Mesothelial cell of epicardium (in vitro differentiated cells): ENCODE measurements around the gene GON7. TPM values are rescaled to one million over a fixed set of nuclear protein-coding genes. Genes with fewer than 3 reads are reported as not detected.

ENCODE experiments used
- DNase-seq, 2 experiments: peaks; one replicate each; pipeline ENCODE4 v3.0.0; 2021; ENCODE audit warnings: low spot score in 2 of 2; ENCODE audit not compliant: unreplicated experiment in 2 of 2
- H3K27ac Mint-ChIP-seq: 2 replicates; pipeline ENCODE4 v1.8.0; 2021; ENCODE audit warnings: mixed read lengths
- H3K27me3 Mint-ChIP-seq: 2 replicates; pipeline ENCODE4 v1.8.0; 2021; ENCODE audit warnings: low read depth, mixed read lengths
- H3K36me3 Mint-ChIP-seq: 2 replicates; pipeline ENCODE4 v1.8.0; 2021; ENCODE audit warnings: mixed read lengths
- H3K4me1 Mint-ChIP-seq: 2 replicates; pipeline ENCODE4 v1.8.0; 2021; ENCODE audit warnings: mixed read lengths
- H3K4me3 Mint-ChIP-seq: 2 replicates; pipeline ENCODE4 v1.8.0; 2021; ENCODE audit warnings: mild to moderate bottlenecking, moderate library complexity, mixed read lengths
- H3K9me3 Mint-ChIP-seq: 2 replicates; pipeline ENCODE4 v1.8.0; 2021; ENCODE audit warnings: mixed read lengths
- total RNA-seq: library from RNA; stranded (reverse); gene quantifications from 3 replicates; pipeline ENCODE4 v1.2.1, GENCODE V29; 2021
- TF ChIP-seq, protein P1 (sequence below): fragments of 200-600 bp; sonication (generic); IDR thresholded peaks from one replicate; pipeline ENCODE4 v1.5.0; 2021; ENCODE audit warnings: antibody characterized with exemption; ENCODE audit not compliant: unreplicated experiment

GON7 gene
- total RNA-seq, 1 donor from 2014 or later: 5.6 TPM

DNA sequence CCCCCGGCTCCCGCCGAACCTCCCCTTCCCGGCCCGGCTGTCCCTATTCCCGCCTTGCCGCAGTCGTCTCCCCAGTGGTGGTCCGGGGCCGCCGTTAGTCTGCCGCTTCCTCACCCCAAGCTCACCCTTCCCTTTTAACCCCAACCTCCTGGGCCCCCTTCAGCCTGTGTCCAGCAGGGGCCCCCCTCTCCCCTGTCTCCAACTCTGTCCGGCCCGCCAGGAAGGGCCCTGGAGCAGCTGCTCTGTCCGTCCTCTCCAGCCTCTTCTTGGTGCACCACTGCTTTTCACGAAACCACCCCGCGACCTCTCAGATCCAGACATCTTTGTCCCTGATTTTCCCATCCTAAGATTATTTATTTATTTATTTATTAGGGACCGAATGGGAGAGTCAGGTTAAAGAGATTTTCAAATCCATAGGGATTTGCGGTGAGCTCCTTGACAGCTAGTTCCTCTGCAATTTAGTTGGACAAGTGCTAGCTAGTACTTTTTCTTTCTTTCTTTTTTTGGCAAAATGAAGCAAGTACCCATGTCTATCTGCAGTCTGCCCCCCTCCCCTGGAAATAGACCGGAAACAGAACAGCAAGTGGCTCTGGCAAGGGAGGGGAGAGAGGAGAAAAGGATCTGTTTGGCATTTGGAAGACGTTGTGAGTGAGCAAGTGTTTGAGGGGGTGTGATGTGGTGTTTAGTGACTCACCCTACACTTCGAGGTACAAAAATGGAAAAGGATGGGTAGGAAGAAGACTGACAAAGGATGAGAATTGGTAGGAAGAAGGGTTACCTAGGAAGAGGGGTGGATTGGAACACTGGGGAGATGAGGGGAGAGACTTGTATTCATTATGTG is 823 bp upstream of the GON7 start:
- peak overlapping the region; percentile 98 for H3K4me3 Mint-ChIP-seq
- DNase-seq: no peak
- peaks cover 20% of the 10 kb centered on the region for H3K4me1 Mint-ChIP-seq
- peaks cover 6% of the 10 kb centered on the region for H3K36me3 Mint-ChIP-seq
- H3K27me3 Mint-ChIP-seq: no peaks in the 10 kb centered on the region
- no peaks in the 10 kb centered on the region for H3K9me3 Mint-ChIP-seq
- TF ChIP-seq, protein P1, sequence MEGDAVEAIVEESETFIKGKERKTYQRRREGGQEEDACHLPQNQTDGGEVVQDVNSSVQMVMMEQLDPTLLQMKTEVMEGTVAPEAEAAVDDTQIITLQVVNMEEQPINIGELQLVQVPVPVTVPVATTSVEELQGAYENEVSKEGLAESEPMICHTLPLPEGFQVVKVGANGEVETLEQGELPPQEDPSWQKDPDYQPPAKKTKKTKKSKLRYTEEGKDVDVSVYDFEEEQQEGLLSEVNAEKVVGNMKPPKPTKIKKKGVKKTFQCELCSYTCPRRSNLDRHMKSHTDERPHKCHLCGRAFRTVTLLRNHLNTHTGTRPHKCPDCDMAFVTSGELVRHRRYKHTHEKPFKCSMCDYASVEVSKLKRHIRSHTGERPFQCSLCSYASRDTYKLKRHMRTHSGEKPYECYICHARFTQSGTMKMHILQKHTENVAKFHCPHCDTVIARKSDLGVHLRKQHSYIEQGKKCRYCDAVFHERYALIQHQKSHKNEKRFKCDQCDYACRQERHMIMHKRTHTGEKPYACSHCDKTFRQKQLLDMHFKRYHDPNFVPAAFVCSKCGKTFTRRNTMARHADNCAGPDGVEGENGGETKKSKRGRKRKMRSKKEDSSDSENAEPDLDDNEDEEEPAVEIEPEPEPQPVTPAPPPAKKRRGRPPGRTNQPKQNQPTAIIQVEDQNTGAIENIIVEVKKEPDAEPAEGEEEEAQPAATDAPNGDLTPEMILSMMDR: no peak
- peak overlapping the region; percentile 63 for H3K27ac Mint-ChIP-seq

DNA sequence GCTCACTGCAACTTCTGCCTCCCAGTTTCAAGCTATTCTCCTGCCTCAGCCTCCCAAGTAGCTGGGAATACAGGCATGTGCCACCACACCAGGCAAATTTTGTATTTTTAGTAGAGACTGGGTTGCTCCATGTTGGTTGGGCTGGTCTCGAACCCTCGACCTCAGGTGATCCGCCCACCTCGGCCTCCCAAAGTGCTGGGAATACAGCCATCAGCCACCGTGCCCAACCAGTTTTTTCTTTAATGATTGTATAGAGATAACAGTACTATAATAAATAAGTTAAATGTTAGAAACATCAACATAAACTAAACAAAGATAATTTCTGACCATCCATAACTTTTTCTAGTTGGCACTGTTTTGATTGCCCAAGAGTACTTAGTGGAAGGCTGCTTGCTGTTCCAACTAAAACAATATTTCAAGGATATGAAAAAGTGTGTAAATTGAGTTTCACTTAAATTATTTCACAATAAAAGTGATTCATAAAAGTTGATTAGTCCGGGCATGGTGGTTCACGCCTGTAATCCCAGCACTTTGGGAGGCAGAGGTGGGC is 5.6 kb downstream of the GON7 start:
- Mint-ChIP-seq H3K27ac (no peak overlapping the region), H3K4me3 (no peak overlapping the region), H3K27me3 (no peaks in the 10 kb centered on the region), H3K36me3 (no peaks in the 10 kb centered on the region), H3K4me1 (peaks cover 10% of the 10 kb centered on the region), H3K9me3 (no peaks in the 10 kb centered on the region)
- TF ChIP-seq, protein P1: no peak
- DNase-seq: no peak

DNA sequence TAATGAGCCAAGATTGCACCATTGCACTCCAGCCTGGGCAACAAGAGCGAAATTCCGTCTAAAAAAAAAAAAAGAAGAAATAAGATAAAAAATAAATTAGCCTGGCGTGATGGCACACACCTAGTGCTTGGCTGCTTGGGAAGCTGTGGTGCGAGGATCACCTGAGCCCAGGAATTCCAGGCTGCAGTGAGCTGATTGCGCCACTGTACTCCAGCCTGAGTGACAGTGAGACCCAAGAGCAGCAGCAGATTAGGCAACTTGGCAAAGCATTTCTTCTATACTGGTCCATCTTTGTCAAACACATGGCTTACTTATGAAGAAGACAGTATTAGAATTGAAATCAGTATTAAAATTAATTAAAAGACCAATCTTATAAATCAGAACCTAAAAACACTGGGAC is 6.3 kb downstream of the GON7 start:
- no peak overlapping the region for H3K27ac Mint-ChIP-seq
- no peak overlapping the region for H3K4me3 Mint-ChIP-seq
- no peaks in the 10 kb centered on the region for H3K36me3 Mint-ChIP-seq
- H3K9me3 Mint-ChIP-seq: no peaks in the 10 kb centered on the region
- no peak for DNase-seq
- H3K4me1 Mint-ChIP-seq: peaks cover 4% of the 10 kb centered on the region
- TF ChIP-seq, protein P1: no peak
- no peaks in the 10 kb centered on the region for H3K27me3 Mint-ChIP-seq

DNA sequence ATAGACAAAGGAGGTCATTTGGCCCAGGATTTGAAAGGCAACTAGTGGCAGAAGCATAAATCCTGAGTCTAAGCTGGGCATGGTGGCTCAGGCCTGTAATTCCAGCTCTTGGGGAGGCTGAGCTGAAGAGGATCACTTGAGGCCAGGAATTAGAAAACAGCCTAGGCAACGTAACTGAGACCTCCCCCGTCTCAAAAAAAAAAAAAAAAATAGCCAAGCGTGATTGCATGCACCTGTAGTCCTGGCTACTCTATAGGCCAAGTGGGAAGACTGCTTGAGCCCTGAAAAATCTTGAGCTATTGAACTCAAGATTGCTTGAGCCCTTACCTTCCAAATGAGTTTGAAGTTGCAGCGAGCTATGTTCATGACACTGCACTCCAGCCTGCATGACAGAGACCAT is 7.8 kb downstream of the GON7 start:
- TF ChIP-seq, protein P1: no peak
- Mint-ChIP-seq H3K4me3 (no peak overlapping the region), H3K36me3 (no peaks in the 10 kb centered on the region), H3K4me1 (no peaks in the 10 kb centered on the region), H3K9me3 (no peaks in the 10 kb centered on the region), H3K27ac (no peak overlapping the region), H3K27me3 (no peaks in the 10 kb centered on the region)
- no peak for DNase-seq

DNA sequence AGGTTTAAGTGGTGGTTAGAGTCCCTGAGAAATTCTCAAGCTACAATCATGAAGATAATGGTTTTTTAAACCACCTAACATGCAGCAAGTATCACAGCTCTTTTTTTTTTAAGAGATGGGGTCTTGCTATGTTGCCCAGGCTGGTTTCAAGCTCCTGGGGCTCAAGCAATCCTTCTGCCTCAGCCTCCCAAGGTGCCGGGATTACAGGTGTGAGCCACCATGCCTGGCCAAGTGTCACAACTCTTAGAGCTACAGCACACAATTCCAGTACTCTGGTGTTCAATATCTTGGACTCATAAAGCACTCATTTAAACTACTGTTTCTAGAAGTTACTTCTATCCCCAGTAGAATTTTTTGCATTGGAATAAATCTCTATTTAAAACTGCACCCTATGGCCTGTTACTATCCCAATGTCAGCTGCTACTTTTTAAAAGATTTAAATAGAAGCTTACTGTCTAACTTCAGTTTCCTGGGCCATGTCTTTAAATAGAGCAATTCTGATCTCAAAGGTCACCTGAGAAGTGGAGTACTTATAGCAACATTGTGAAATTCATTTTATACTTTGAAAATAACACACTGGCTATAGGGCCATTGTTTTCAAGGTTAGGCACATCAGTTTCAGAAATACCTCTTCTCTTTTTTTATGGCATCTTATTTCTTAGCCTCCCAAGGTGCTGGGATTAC is 11.4 kb downstream of the GON7 start:
- no peak overlapping the region for H3K27ac Mint-ChIP-seq
- H3K9me3 Mint-ChIP-seq: no peaks in the 10 kb centered on the region
- H3K4me3 Mint-ChIP-seq: no peak overlapping the region
- no peaks in the 10 kb centered on the region for H3K36me3 Mint-ChIP-seq
- TF ChIP-seq, protein P1: no peak
- no peaks in the 10 kb centered on the region for H3K27me3 Mint-ChIP-seq
- DNase-seq: no peak
- H3K4me1 Mint-ChIP-seq: no peaks in the 10 kb centered on the region
